Measurements from ENCODE around the gene AHCYL2. TPM values are rescaled to one million over a fixed set of nuclear protein-coding genes. Genes with fewer than 3 reads are reported as not detected.

The AHCYL2 gene
- total and polyA plus RNA-seq, 2 donors (not counting 1 experiment from before 2014, with no cell fraction given) = 8.8 to 26.2 TPM

DNA sequence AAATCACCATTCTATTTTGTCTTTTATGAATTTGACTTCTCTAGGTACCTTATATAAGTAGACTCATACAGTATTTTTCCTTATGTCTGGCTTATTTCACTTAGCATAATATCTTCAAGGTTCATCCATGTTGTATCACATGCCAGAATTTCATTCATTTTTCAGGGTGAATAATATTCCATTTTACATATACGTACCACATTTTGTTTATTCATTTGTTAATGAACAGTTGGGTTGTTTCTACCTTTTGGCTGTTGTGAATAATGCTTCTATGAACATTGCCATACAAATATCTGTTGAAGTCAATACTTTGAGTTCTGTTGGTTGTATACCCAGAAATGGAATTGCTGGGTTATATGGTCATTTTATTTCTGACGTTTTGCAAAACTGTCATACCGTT, 20.7 kb downstream of the AHCYL2 start:
- DNase-seq = no peak
- Histone ChIP-seq H3K4me2 (replicated peaks; ENCODE audit: low read depth, low read length, poor library complexity, severe bottlenecking) (no peak overlapping the region), H3K4me1 (ENCODE audit: control insufficient read depth in 2 of 2, insufficient read depth in 2 of 2, low read length in 2 of 2) (peaks cover 0 to 2% of the 10 kb centered on the region in 2 donors), H3K27me3 (replicated peaks in 1 of 4; ENCODE audit: control extremely low read depth in 1 of 4, control insufficient read depth in 3 of 4, insufficient read depth in 4 of 4, low read length in 3 of 4) (no peaks in the 10 kb centered on the region), H3K4me3 (ENCODE audit: control extremely low read depth in 1 of 5, extremely low read depth in 1 of 5, insufficient read depth in 1 of 5, low read depth in 2 of 5, low read length in 4 of 5) (no peak overlapping the region), H4K20me1 (ENCODE audit: control insufficient read depth, insufficient read depth, low read length, poor library complexity, severe bottlenecking) (peaks cover 7% of the 10 kb centered on the region), H2AFZ (ENCODE audit: insufficient read depth, low read depth, low read length, poor library complexity, severe bottlenecking) (no peak overlapping the region), H3K79me2 (ENCODE audit: control insufficient read depth, insufficient read depth, low read length) (peaks cover 31% of the 10 kb centered on the region), H3K36me3 (replicated peaks in 1 of 2; ENCODE audit: control extremely low read depth in 1 of 2, control insufficient read depth in 1 of 2, extremely low read depth in 1 of 2, insufficient read depth in 2 of 2, low read length in 1 of 2) (no peaks in the 10 kb centered on the region), H3K9me3 (ENCODE audit: control extremely low read depth in 1 of 3, control insufficient read depth in 2 of 3, insufficient read depth in 1 of 3, low read length in 2 of 3) (no peaks in the 10 kb centered on the region), H3K27ac (ENCODE audit: low read length in 2 of 2) (no peak overlapping the region), H3K9ac (ENCODE audit: low read length) (no peak overlapping the region)
- Mint-ChIP-seq H3K27ac (no peak overlapping the region), H3K4me3 (no peak overlapping the region), H3K27me3 (no peaks in the 10 kb centered on the region), H3K4me1 (peaks cover 4% of the 10 kb centered on the region), H3K9me3 (ENCODE audit: insufficient read depth) (peaks cover 2% of the 10 kb centered on the region)
- ATAC-seq (ENCODE audit: low read depth) = no peak
- POLR2A ChIA-PET = no interaction called here
- no peak for TF ChIP-seq EZH2 (IDR thresholded peaks at IDR 0.05; ENCODE audit: borderline replicate concordance, insufficient read depth, low read depth, low read length, poor library complexity, severe bottlenecking)
- TF ChIP-seq, protein P1, sequence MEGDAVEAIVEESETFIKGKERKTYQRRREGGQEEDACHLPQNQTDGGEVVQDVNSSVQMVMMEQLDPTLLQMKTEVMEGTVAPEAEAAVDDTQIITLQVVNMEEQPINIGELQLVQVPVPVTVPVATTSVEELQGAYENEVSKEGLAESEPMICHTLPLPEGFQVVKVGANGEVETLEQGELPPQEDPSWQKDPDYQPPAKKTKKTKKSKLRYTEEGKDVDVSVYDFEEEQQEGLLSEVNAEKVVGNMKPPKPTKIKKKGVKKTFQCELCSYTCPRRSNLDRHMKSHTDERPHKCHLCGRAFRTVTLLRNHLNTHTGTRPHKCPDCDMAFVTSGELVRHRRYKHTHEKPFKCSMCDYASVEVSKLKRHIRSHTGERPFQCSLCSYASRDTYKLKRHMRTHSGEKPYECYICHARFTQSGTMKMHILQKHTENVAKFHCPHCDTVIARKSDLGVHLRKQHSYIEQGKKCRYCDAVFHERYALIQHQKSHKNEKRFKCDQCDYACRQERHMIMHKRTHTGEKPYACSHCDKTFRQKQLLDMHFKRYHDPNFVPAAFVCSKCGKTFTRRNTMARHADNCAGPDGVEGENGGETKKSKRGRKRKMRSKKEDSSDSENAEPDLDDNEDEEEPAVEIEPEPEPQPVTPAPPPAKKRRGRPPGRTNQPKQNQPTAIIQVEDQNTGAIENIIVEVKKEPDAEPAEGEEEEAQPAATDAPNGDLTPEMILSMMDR (IDR thresholded peaks at IDR 0.05) = no peak
- CTCF ChIA-PET = no interaction called here
- intact Hi-C loops (cut with micrococcal nuclease) = no loop called here
- WGBS (ENCODE audit: insufficient coverage) = no CpG with 5 or more reads among the region's 3 CpGs

DNA sequence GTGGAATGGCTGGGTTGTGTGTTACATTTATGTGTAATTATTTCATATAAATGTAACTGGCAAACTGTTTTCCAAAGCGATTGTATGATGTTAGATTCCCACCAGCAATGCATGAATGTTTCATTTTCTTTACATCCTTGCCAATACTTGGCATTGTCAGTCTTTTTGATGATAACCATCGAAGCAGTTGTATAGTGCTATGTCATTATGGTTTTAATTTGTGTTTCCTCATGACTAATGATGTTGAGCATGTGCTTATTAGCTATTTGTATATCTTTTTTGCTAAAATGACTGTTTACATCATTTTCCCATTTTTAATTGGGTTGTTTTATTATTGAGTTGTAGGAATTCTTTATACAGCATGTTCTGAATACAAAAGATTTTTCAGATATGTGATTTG, 22.3 kb downstream of the AHCYL2 start:
- intact Hi-C loops (cut with micrococcal nuclease) = no loop called here
- H3K4me1 Mint-ChIP-seq = peaks cover 4% of the 10 kb centered on the region
- no peak for ATAC-seq (ENCODE audit: low read depth)
- Histone ChIP-seq H3K27ac (ENCODE audit: low read length in 2 of 2) (no peak overlapping the region), H3K9ac (ENCODE audit: low read length) (no peak overlapping the region), H3K79me2 (ENCODE audit: control insufficient read depth, insufficient read depth, low read length) (peaks cover 45% of the 10 kb centered on the region), H3K4me1 (ENCODE audit: control insufficient read depth in 2 of 2, insufficient read depth in 2 of 2, low read length in 2 of 2) (peaks cover 0 to 2% of the 10 kb centered on the region in 2 donors), H4K20me1 (ENCODE audit: control insufficient read depth, insufficient read depth, low read length, poor library complexity, severe bottlenecking) (peaks cover 7% of the 10 kb centered on the region), H3K4me3 (ENCODE audit: control extremely low read depth in 1 of 5, extremely low read depth in 1 of 5, insufficient read depth in 1 of 5, low read depth in 2 of 5, low read length in 4 of 5) (no peak overlapping the region), H3K9me3 (ENCODE audit: control extremely low read depth in 1 of 3, control insufficient read depth in 2 of 3, insufficient read depth in 1 of 3, low read length in 2 of 3) (no peaks in the 10 kb centered on the region), H3K4me2 (replicated peaks; ENCODE audit: low read depth, low read length, poor library complexity, severe bottlenecking) (no peak overlapping the region), H3K36me3 (replicated peaks in 1 of 2; ENCODE audit: control extremely low read depth in 1 of 2, control insufficient read depth in 1 of 2, extremely low read depth in 1 of 2, insufficient read depth in 2 of 2, low read length in 1 of 2) (no peaks in the 10 kb centered on the region), H3K27me3 (replicated peaks in 1 of 4; ENCODE audit: control extremely low read depth in 1 of 4, control insufficient read depth in 3 of 4, insufficient read depth in 4 of 4, low read length in 3 of 4) (no peaks in the 10 kb centered on the region), H2AFZ (ENCODE audit: insufficient read depth, low read depth, low read length, poor library complexity, severe bottlenecking) (no peak overlapping the region)
- no peaks in the 10 kb centered on the region for H3K27me3 Mint-ChIP-seq
- TF ChIP-seq, protein P1 (IDR thresholded peaks at IDR 0.05) = no peak
- TF ChIP-seq EZH2 (IDR thresholded peaks at IDR 0.05; ENCODE audit: borderline replicate concordance, insufficient read depth, low read depth, low read length, poor library complexity, severe bottlenecking) = no peak
- CTCF ChIA-PET = interaction anchor here (1.2 to 1.9 kb wide), 4 partner anchors 15 to 51 kb away, joined by 3 to 7 read pairs (median 6); no protein-coding TSS in a partner anchor
- DNase-seq = no peak
- no CpG with 5 or more reads among the region's 2 CpGs for WGBS (ENCODE audit: insufficient coverage)
- H3K27ac Mint-ChIP-seq = no peak overlapping the region
- POLR2A ChIA-PET = no interaction called here
- H3K4me3 Mint-ChIP-seq = no peak overlapping the region
- H3K9me3 Mint-ChIP-seq (ENCODE audit: insufficient read depth) = peaks cover 2% of the 10 kb centered on the region

All from B cell (primary cell).